NCI-H1436 treated with DMSO at 0.1 percent for 48 hours (cell line): ENCODE measurements around the gene ZBTB17.

Experiments
- DNase-seq: peaks from one replicate; lab custom pipeline; 2025; lab: John Stamatoyannopoulos, UW

The ZBTB17 gene

DNA sequence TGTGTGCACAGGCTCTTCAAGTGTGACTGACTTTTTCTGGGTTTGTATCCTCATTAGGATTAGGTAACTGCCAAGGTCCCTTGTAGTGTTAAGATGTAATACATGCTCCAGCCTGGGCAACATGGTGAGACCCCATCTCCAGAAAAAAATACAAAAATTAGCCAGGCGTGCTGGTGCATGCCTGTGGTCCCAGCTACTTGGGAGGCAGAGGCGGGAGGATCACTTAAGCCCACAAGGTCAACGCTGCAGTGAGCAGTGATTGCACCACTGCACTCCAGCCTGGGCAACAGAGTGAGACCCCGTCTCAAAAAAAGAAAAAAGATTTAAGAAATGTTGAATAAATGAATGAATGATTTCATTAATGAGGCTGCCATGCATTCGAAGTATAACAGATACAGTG is 15.1 kb downstream of the ZBTB17 start:
- DNase-seq: no peak

DNA sequence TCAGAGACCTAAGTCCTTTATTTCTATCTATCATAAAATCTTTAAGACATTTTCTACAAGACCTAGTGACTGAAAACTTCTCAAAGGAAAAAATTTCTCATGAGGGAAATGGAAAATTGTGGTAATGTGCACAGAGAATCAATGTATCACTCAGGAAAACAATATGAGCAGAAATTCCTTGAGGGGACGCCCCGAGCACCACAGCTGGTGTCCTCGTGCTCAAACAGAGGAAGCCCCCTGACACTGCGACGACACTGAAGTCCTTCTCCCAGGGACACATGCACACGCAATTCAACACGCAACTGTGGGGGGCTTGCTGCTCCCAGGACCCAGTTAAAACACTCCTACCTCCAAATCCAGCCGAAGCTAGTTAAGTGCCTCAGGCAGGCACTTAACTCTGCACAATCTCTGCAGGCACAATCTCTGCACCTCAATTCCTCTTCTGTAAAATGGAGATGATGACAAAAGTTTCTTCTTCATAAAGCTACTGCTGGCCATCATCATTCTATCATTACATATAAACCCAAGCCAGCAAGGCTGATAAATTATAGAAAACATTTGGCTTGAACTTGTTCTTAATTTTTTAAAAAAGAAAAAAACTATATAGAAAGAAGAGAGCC is 16.0 kb downstream of the ZBTB17 start:
- DNase-seq: no peak

DNA sequence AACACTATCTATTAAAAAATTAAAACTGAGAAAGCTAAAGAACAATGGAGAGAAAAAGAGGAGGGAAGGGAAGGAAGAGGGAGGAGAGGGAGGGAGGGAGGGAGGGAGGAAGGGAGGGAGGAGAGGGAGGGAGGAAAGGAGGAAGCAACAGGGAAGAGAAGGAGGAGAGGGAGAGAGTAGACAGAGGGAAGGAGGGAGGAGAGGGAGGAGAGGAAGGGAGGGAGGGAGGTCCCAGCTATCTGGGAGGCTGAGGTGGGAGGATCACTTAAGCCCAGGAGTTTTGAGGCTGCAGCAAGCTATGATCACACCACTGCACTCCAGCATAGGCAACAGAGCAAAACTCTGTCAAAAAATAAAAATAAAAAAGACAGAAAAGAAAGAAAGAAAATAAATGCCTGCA is 16.5 kb downstream of the ZBTB17 start:
- DNase-seq: no peak

DNA sequence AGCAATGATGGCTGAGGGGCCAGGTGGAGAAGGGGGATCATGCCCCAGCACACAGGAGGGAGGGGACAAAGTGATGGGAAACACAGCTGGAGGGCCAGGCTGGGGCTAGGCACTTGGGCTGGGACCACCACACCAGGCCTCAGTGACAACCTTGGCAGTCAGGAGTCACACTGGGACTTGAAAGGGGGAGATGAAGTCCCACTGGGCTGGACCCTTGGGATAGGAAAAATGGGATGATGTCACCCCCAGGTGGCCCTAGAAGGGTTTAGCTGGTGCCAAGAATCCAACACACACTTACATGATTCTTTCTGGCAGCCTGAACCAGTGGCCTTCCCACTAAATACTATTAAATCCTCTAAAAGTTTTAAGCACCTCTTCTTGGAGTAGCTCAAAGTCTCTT is 17.1 kb downstream of the ZBTB17 start:
- DNase-seq: no peak

DNA sequence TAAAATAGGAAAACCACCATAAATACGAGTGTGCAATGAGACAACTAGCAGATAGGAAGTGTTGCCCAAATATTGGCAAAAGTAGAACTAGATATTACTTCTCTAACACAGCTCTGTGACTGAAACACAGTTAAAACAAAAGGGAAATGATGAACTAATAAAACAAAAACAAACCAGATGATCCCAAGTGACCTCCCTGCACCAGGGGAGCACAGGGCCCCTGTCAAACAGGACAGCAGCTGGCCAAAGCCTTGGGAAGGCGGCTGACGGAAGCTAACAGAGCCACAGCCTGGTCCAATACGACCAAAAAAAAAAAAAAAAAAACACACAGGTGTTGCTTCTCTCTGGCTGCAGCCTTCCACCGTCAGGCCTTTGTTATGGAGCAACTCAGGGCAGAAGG is 17.8 kb downstream of the ZBTB17 start:
- DNase-seq: no peak

DNA sequence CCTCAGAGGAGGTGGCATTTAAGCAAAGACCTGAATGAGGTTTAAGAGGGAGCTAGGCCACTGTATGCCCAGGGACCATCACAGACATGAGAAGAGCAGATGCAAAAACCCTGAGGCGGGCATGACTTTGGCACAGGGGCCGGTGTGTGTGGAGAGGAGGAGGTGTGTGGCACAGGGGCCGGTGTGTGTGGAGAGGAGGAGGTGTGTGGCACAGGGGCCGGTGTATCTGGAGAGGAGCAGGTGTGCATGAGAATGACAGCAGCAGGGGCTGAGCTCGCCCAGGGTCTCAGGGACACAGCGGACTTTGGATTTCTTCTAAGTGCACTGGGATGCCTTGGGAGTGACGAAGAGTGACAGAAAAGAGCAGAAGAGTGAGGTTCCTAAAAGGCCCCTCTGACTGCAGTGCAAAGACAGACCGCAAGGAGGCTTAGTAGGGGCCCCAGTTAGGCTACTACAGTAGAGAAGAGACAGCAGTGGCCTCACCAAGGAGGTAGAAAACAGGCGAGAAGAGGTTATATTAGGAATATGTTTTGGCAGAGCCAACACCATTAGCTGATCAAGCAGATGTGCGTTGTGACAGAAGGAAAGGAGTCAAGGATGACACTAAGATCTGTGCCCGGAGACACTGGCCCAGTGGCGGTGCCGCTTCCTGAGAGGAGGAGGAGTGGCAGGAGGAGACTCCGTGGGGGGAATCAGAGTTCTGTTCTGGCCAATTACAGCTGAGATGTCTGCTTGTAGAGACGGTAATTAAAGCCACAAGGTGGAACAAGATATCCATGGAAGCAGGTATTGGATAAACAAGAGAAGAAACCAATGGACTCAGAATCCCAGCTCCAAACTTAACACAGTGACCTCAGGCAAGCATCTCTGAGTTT is 18.4 kb downstream of the ZBTB17 start:
- DNase-seq: no peak

DNA sequence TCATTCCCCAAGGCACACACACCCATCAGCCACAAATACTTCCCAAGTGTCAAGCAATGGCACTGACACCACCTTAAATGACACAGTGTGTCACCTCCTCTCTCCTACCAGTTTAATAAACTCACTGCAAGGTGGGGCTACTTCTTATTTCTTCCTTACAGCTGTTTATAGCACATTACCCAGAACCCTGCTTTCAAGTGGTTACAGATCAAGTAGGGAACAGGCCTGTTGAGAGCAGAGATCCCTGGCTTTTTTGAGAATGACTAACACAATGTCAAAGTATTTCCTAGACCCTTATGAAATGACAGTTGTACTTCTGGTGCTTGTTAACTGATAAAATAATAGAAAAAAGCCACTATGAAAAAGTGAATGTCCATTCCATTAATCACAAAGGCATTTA is 19.8 kb downstream of the ZBTB17 start:
- no peak for DNase-seq

DNA sequence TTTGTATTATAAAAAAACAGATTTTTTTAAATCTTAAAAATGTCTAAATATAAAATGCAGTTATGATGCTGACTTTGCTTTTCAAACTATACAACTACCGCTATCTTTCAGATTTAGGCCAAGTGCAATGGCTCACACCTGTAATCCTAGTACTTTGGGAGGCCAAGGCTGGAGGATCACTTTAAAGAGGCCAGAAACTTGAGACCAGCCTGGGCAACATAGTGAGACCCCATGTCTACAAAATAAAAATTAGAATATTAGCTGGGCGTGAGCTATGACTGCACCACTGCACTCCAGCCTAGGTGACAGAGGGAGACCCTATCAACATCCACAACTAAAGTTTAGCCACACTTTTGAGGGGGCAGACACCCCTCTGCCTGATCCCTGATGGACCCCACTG is 20.3 kb downstream of the ZBTB17 start:
- no peak for DNase-seq

DNA sequence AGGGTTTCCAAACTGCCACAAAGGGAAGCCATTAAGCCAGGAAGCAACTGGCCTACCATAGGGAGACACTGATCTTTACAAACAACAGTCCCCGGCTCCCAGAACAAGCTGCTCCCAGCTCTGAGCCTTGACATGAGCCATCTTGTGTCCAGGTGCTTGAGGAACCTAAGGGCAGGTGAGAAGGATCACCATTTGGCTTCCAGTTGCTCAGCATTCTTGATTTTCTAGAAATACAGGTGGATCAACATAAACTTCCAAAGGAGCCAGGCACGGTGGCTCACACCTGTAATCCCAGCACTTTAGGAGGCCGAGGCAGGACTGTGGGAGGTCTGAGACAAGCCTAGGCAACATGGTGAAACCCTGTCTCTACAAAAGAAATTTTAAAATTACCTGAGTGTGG is 21.6 kb downstream of the ZBTB17 start:
- no peak for DNase-seq

DNA sequence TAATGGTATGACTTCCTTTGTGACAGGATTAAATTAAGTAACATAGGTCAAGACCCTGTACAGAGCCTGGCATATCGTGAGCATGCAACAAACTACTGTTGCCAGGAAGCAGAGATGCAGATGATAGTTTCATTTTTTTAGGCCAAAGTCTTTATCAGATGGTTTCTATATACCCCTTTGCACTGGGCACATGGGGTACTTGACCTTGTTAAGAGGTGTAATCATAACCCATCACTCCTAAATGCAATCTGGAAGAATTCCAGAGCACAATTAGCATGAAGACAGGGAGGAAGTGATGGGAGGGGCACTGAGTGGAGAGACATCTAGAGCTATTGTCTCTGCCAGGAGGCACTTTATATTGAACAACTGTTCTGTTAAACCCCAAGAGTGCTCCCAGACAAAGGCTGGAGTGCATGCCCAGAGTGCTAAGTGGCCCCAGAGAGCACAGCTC is 22.1 kb downstream of the ZBTB17 start:
- DNase-seq: peak; percentile 92

DNA sequence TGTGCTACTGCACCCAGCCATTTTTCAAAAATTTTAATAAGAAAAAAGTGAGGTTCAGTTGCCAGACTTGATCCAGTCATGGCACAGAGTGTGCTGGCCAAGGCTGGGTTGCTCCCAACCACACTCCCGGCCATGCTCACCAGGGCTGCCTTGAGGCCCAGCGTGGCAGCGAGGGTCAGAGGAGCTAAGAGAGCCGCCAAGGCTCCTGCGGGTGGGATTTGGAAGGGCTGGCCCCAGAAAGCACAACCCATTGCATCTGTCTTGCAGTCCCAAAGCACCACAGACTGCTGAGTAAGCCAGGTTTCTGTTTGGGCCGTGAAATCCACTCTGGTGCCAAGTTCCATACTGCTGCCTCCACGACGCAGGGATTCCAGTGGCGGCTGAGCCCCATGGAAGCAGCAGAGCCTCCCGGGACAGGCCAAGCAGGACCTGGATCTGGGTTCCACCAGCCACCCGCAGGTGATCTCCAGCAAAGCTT is 22.6 kb downstream of the ZBTB17 start:
- DNase-seq: no peak

DNA sequence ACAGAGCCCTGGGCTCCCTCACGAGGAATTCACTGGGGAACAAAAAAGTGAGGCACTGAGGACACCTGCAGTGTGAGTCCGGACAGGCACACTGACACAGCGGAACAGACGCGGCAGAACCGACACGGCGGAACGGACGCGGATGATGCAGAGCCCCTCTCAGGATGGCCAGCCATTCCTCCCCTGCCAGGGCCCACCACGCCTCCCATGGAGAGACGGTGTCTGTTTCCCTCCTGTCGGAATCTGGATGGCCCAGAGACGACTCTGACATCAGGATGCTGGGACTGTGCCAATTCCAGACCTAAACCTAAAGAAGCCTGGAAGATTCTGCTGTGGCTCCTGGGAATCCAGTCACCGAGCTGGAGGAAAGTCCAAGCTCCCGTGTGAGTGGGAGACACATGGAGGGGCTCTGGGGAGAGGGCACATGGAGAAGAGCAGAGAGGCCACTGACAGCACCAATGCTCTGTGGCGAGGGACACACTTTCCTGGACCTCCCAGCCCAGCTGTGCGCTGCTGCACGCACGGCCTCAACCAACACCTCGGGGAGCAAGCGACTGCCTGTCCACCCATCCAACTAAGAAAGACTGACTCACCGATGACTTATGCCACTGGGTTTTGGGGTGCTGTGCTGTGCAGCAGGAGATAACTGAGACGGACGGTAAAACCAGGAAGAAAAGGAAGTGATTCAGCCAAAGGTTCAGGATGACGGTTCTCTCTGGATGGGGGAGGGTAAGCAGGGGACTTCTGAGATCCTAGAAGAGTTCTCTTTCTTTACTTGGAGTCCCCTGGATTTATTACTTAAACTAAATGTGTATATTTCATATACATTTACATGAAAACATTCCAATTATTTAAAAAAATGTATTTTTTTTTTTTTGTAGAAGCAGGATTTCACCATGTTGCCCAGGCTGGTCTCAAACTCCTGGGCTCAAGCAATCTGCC is 23.3 kb downstream of the ZBTB17 start:
- no peak for DNase-seq

DNA sequence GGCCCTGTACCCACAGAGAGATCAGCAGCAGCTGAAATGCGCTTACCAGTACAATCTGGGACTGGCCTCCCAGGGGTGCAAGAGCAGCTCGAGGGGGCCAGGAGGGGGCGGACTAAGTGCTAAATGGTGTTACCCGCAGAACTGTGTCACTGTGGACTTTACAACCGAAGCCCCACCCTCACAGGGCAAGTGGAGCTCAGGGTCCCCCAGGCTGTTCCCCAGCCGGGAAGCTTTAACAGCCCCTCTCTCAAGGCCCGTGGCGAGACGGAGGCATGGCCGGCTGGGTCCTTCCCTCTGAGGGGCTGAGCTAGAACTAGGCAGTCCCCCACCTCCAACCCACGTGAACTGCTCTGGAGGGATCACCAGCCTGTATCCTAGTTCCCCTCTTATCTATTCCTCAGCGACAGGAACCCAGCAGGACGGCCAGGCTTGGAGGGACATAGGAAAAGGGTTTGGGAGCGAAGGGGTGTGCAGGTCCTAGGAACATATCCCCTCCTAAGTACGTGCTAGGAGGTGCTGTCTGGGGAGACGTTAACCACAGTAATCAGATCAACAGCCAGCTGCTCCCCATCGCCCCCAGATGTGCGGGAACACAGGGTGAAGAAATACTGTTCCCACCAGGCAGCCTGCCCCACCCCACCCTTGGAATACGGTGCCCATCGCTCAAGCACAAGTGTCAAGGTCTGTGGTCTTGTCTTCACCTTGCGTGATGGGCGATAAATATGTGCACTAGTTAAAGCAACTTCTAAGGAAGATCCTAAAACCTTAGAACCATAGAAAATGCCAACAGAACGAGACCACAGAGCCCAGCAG is 24.4 kb downstream of the ZBTB17 start:
- DNase-seq: no peak

DNA sequence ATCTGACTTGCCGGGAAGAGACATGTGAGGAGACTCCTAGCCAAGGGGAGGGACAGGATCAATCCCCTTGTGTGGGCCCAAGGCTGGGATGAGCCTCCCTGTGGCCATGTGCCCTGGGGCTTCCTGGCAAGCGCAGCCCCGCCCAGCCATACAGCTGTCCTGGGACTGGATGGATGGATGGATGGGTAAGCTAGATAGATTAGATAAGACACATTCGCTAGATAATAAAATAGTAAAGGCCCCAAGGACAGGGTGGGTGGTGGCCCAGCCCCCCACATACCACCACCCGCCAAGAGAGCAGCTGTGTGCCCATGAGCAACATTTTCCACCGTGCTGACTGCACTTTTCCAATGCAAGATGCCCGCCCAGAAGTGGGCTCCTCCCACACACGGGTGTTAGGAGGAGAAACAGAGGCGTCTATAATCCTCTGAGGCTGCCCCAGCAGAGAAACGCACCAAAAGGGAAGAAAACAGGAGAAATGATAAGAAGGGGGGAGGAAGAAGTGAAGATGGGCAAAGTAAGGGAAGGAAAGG is 25.1 kb downstream of the ZBTB17 start:
- no peak for DNase-seq

DNA sequence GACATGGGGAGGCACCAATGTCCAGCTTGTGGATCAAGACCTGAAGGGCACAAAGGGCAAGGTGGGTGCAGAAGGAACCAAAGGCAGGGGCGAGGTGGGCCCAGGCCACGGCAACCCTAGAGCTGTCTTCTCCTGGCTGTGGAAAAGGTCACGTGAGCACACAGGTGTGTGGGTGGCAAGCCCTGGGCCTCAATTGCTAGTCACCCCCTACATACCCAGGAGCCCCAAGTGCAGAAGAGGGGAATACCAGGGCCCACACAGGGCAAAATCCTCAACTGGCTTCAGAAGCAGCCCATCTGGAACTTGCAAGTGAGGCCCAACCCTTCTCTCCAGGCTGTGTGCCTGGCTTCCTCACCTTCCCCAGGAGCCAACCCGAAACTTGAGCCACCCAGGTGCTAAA is 25.6 kb downstream of the ZBTB17 start:
- DNase-seq: no peak

DNA sequence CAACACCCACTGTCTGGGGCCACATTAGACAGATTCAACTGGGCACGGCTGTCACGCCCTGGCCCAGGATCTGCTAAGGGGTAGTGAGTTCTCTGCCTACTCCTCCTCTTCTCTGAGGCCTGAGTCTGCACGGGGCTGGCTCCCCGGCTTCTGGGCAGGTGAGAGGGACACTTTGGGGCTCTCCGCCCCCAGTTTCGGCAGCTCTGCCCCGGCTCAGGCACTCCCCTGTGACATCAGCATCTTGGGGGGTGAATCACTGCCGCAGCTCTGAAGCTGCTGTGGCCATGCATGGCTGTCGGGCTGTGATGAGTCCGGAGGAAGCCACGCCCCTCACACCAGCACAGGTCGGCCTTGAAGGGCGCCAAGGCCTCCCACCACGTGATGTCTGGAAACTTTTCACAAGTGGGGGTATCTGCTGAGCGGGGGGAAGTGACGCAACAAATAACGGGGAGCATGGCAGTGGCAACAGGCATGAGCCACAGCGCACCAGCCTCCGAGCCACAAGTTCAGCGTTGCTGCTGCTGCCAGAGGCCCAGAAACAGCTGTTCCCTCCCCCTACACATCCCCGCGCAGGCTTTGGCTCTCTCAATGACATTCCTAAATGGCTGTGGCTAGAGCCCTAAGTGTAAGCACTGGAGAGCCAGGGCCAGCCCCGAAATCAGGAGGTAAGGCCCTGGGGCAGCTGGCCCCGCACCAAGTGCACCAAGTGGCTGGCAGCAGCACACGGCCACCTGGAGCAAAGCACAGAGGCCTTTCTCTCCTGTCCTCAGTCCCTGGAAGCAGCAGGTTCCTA is 26.3 kb downstream of the ZBTB17 start:
- no peak for DNase-seq

DNA sequence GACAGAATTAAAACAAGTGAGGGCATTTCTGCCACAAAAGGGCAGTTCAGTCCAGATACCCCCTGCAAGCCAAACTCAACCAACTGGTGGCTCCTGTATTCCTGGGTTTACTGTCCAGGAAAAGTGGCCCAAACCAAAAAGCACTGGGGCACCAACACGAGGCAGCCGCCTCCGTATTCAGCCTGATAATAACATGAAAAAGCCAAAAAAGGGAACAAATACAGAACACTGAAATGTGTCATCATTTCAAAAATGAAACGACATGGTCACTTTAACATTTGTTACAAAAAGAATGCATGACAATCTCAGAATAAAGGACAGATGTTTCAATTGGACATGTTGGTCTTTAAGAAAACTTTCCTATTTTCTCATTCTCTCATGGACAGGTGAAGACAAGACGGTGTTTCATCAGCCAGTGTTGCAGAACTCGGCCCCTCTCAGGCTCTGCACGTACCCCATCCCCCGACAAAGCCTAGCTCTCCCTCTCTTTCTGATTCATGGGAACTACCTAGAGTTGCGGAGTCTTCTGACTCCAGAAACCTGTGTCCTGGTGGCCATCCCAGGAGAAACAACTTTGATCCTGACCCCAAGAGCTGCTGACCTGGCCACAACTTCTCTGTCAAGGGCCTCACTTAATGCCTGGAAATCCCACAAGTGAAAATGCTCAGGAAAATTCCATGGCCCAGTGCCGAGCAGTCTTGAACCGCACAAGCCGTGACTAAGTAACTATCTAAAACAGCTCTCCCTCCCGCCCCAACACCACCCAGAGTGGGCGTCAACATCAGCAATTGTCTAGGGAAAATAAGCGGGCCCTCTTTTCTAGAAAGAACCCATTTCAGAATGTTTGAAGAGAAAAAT is 27.1 kb downstream of the ZBTB17 start:
- DNase-seq: no peak

DNA sequence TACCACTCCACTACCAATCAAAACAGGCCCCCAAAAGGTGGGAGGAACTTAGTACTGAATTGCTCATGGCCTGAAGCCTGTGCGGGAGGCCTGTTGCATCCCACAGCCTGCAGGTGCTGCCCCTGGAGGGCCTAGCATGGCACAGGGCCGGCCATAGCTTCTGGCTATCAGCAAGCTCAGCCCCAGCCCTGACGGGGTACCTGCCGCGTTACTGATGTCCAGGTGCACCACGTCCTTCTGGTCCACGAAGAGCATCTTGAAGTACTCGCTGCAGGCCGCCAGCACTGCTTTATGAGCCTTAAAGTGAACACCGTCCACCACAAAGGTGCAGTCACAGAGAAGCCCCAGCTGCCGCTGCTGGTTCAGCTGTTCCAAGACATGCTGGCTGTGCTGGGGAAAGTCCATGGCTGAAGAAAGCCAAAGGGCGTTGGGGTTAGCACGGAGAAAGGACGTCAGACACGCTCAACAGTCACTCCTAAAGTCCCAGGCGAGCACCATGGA is 27.8 kb downstream of the ZBTB17 start:
- DNase-seq: no peak

DNA sequence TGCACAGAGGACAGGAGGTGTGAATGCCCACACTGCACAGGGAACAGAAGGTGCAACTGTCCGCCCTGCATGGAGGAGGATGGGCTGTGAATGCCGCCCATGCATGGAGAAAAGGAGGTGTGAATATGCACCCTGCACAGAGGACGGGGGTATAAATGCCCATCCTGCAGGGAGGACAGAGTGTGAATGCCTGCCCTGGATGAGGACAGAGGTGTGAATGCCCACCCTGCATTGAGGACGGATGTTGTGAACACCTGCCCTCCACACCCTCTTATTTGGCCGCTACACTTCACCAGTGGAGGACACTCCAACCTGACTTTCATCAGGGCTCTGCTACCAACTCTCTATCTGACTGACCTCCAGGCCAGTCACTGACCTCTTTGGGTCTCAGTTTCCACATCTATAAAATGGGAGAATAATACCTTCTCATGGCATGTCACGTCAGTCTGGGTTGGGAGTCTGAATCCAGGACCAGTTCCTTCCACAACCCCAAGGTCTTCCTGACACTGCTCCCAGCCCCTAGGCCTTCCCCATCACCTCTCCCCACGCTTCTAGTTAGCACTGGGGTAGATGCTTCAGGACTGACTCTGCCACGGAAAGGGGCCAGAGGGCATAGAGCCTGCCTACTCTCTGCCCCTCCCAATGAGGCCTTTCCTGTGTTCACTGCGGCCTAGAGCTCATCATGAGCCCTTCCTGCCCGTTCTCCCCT is 28.4 kb downstream of the ZBTB17 start:
- DNase-seq: no peak
